MM.1S (cell line): Measurements from ENCODE around the gene SH3TC1.

Source experiments
- DNase-seq: peaks from one replicate; pipeline ENCODE4 v3.0.0-alpha.2; 2015
- H2AFZ ChIP-seq: fragments of 300-600 bp; sonication (generic); 2 replicates; pipeline ENCODE4 v1.6.0; 2016; ENCODE audit warnings: antibody characterized with exemption, low read length
- H3F3A ChIP-seq: fragments of 300-600 bp; sonication (generic); 2 replicates; pipeline ENCODE4 v1.6.1; 2016; ENCODE audit warnings: mild to moderate bottlenecking, antibody characterized with exemption, low read length, moderate library complexity, mixed read lengths; ENCODE audit not compliant: insufficient read depth
- H3K27ac ChIP-seq: fragments of 300-600 bp; sonication (generic); 2 replicates; pipeline ENCODE4 v1.5.1; 2016; ENCODE audit warnings: mild to moderate bottlenecking, low read length
- H3K27me3 ChIP-seq: fragments of 300-600 bp; sonication (generic); replicated peaks from 2 replicates; pipeline ENCODE4 v1.6.0; 2016; ENCODE audit warnings: low read length; ENCODE audit not compliant: insufficient read depth
- H3K36me3 ChIP-seq: fragments of 300-600 bp; sonication (generic); replicated peaks from 2 replicates; pipeline ENCODE4 v1.6.1; 2016; ENCODE audit warnings: mild to moderate bottlenecking, low read length, mixed read lengths; ENCODE audit not compliant: insufficient read depth
- H3K4me1 ChIP-seq: fragments of 300-600 bp; sonication (generic); 2 replicates; pipeline ENCODE4 v1.6.1; 2016; ENCODE audit warnings: low read length, mixed read lengths
- H3K4me2 ChIP-seq: fragments of 300-600 bp; sonication (generic); 2 replicates; pipeline ENCODE4 v1.6.0; 2016; ENCODE audit warnings: low read depth, low read length
- H3K4me3 ChIP-seq: fragments of 300-600 bp; sonication (generic); 2 replicates; pipeline ENCODE4 v1.5.1; 2016; ENCODE audit warnings: low read length, mixed read lengths
- H3K79me2 ChIP-seq: fragments of 300-600 bp; sonication (generic); 2 replicates; pipeline ENCODE4 v1.6.1; 2016; ENCODE audit warnings: mixed run types, low read length, mixed read lengths
- H3K9ac ChIP-seq: fragments of 300-600 bp; sonication (generic); 2 replicates; pipeline ENCODE4 v1.6.1; 2016; ENCODE audit warnings: low read length, mixed read lengths
- H3K9me2 ChIP-seq: fragments of 300-600 bp; sonication (generic); replicated peaks from 2 replicates; pipeline ENCODE4 v1.6.1; 2016; ENCODE audit warnings: mild to moderate bottlenecking, low read length, mixed read lengths; ENCODE audit not compliant: insufficient read depth
- H3K9me3 ChIP-seq: fragments of 300-600 bp; sonication (generic); replicated peaks from 2 replicates; pipeline ENCODE4 v1.6.1; 2016; ENCODE audit warnings: mild to moderate bottlenecking, low read length, mixed read lengths; ENCODE audit not compliant: insufficient read depth
- H4K20me1 ChIP-seq: fragments of 300-600 bp; sonication (generic); 2 replicates; pipeline ENCODE4 v1.6.1; 2016; ENCODE audit warnings: mild to moderate bottlenecking, low read length, moderate library complexity, mixed read lengths; ENCODE audit not compliant: insufficient read depth
- CTCF ChIP-seq: fragments of 300-600 bp; sonication (generic); IDR thresholded peaks from 2 replicates; pipeline ENCODE4 v1.5.1; 2016; ENCODE audit warnings: antibody characterized with exemption, low read length, mixed read lengths
- EZH2 ChIP-seq: fragments of 300-600 bp; sonication (generic); optimal IDR thresholded peaks from 2 replicates; pipeline ENCODE3; 2017; ENCODE audit warnings: low read depth, mild to moderate bottlenecking, antibody characterized with exemption, low read length, mixed read lengths
- EZH2phosphoT487 ChIP-seq: fragments of 300-600 bp; sonication (generic); IDR thresholded peaks from 2 replicates; pipeline ENCODE4 v1.6.1; 2018; ENCODE audit warnings: antibody characterized with exemption, low read length

SH3TC1 gene

GRCh38 chr4:8165374-8165896 is 33.7 kb upstream of the SH3TC1 start:
- Histone ChIP-seq H3K4me1 (peaks cover 24% of the 10 kb centered on the region), H3F3A (peaks cover 11% of the 10 kb centered on the region), H3K79me2 (no peaks in the 10 kb centered on the region), H3K9me3 (no peaks in the 10 kb centered on the region), H3K9ac (no peak overlapping the region), H3K4me3 (no peak overlapping the region), H3K27me3 (peaks cover 21% of the 10 kb centered on the region), H3K9me2 (no peaks in the 10 kb centered on the region), H4K20me1 (no peaks in the 10 kb centered on the region), H3K36me3 (no peaks in the 10 kb centered on the region), H3K4me2 (no peak overlapping the region), H2AFZ (no peak overlapping the region), H3K27ac (no peak overlapping the region)
- no peak for DNase-seq
- TF ChIP-seq EZH2 (no peak), EZH2phosphoT487 (no peak), CTCF (no peak)

- H3K4me3 ChIP-seq: no peak overlapping the region
- no peak overlapping the region for H3K9ac ChIP-seq
- no peak for DNase-seq
- peaks cover 11% of the 10 kb centered on the region for H3F3A ChIP-seq
- H3K4me2 ChIP-seq: no peak overlapping the region
- no peaks in the 10 kb centered on the region for H3K9me3 ChIP-seq
- H2AFZ ChIP-seq: no peak overlapping the region
- no peaks in the 10 kb centered on the region for H3K9me2 ChIP-seq
- no peaks in the 10 kb centered on the region for H4K20me1 ChIP-seq
- H3K27me3 ChIP-seq: peaks cover 32% of the 10 kb centered on the region
- no peak for TF ChIP-seq EZH2phosphoT487
- TF ChIP-seq EZH2: no peak
- no peak for TF ChIP-seq CTCF
- H3K4me1 ChIP-seq: peaks cover 24% of the 10 kb centered on the region
- no peaks in the 10 kb centered on the region for H3K79me2 ChIP-seq
- no peaks in the 10 kb centered on the region for H3K36me3 ChIP-seq
- no peak overlapping the region for H3K27ac ChIP-seq
Measured at GRCh38 chr4:8167291-8167690, 31.8 kb upstream of the SH3TC1 start.

DNA sequence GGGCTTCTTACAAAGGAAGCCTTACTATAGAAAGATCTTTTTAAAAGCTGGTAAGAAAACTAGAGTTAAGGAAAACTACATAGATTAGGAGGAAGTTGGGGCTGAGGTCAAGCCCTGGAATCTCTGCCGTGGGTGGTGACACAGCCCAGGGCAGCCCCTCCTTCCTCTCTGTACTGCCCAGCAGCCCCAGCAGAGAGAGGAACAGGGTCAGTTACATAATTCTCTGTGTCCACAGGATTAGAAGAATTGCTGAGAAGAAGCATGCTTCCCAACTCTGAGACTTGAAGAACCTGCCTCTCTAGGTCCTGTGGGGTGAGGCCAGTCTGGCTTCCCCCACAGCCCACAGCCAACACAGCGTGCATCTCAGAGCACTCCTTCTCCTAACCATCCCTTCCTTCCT is 31.3 kb upstream of the SH3TC1 start:
- Histone ChIP-seq H3F3A (peaks cover 11% of the 10 kb centered on the region), H3K4me2 (no peak overlapping the region)

More for the DNA sequence above, 31.3 kb upstream of the SH3TC1 start:
- peaks cover 36% of the 10 kb centered on the region for H3K27me3 ChIP-seq
- H3K9me2 ChIP-seq: no peaks in the 10 kb centered on the region
- TF ChIP-seq CTCF: no peak
- TF ChIP-seq EZH2phosphoT487: no peak
- no peak for TF ChIP-seq EZH2
- H3K4me3 ChIP-seq: no peak overlapping the region
- no peak overlapping the region for H3K9ac ChIP-seq
- no peaks in the 10 kb centered on the region for H3K79me2 ChIP-seq
- H2AFZ ChIP-seq: no peak overlapping the region
- peaks cover 24% of the 10 kb centered on the region for H3K4me1 ChIP-seq
- no peak for DNase-seq
- no peak overlapping the region for H3K27ac ChIP-seq
- H3K9me3 ChIP-seq: no peaks in the 10 kb centered on the region
- H3K36me3 ChIP-seq: no peaks in the 10 kb centered on the region
- no peaks in the 10 kb centered on the region for H4K20me1 ChIP-seq
